Fibroblast of mammary gland (primary cell): ENCODE measurements around the gene TMIGD2.
"Not testable (repeated sequence)": the region's sequence is repeated elsewhere in the genome, so short reads cannot be mapped to it uniquely, and the experiment has no call there.

ENCODE experiments used
- DNase-seq: peaks from one replicate; pipeline ENCODE4 v3.0.0-alpha.2; 2010; ENCODE audit warnings: low read depth
- H3K4me3 ChIP-seq: 2 replicates; pipeline ENCODE4 v1.5.1; 2011; ENCODE audit warnings: low read depth, mild to moderate bottlenecking, low read length, moderate library complexity; ENCODE audit not compliant: control insufficient read depth
- CTCF ChIP-seq: conservative IDR thresholded peaks from 2 replicates; pipeline ENCODE4 v1.5.1; 2011; ENCODE audit warnings: low read depth, low read length, inconsistent platforms; ENCODE audit not compliant: control insufficient read depth, insufficient read depth

Gene TMIGD2, protein sequence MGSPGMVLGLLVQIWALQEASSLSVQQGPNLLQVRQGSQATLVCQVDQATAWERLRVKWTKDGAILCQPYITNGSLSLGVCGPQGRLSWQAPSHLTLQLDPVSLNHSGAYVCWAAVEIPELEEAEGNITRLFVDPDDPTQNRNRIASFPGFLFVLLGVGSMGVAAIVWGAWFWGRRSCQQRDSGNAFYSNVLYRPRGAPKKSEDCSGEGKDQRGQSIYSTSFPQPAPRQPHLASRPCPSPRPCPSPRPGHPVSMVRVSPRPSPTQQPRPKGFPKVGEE

DNA sequence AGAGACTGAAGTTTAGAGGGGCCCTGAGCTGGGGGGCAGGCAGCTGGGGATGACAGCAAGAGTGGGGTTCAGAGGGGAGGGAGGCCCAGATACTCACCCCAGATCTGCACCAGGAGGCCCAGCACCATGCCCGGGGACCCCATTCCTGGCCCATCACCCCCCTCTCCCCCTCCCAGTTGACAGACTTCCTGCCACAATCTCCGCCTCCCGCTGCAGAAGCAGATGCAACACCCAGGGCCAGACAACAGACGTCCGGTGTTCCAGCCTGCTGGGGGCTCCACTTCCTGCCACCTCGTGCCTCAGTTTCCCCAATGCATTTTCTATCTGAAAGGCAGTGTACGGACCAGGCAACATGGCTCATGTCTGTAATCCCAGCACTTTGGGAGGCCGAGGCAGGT is at the start of gene TMIGD2:
TSS of gene TMIGD2 (minus strand) at position 147 of the 398 bp plus-strand sequence. CDS start at position 143, 4 bp downstream.
- DNase-seq, result no peak
- no peak for TF ChIP-seq CTCF
- no peak within 1 kb of the TSS for H3K4me3 ChIP-seq

- TF ChIP-seq CTCF, result no peak
Measured at GRCh38 chr19:4350726-4351125, 48.5 kb upstream of the TMIGD2 start.

GRCh38 chr19:4350111-4350510 is 47.9 kb upstream of the TMIGD2 start:
- H3K4me3 ChIP-seq, result no peak overlapping the region
- no peak for DNase-seq
- TF ChIP-seq CTCF, result no peak

More at GRCh38 chr19:4350726-4351125, 48.5 kb upstream of the TMIGD2 start:
- no peak for DNase-seq
- H3K4me3 ChIP-seq, result no peak overlapping the region

DNA sequence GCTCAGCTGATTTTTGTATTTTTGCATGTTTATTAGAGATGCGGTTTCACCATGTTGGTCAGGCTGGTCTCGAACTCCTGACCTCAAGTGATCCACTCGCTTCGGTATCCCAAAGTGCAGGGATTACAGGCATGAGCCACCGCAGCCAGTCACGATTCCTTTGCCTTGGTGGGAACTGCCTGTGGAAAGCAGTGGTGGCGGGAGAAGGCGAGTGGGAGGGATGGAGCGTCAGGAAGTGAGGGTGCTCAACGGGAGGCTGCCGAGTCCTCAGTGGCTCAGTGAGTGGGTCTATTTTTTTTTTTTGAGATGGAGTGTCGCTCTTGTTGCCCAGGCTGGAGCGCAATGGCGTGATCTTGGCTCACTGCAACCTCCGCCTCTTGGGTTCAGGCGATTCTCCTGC is 47.0 kb upstream of the TMIGD2 start:
- not testable (repeated sequence) for H3K4me3 ChIP-seq, DNase-seq

- TF ChIP-seq CTCF, result no peak
- no peak for DNase-seq
- no peak overlapping the region for H3K4me3 ChIP-seq
Measured at GRCh38 chr19:4347521-4347920, 45.3 kb upstream of the TMIGD2 start.

- H3K4me3 ChIP-seq, result no peak overlapping the region
- DNase-seq, result no peak
- no peak for TF ChIP-seq CTCF
Measured at GRCh38 chr19:4346020-4346383, 43.8 kb upstream of the TMIGD2 start.

DNA sequence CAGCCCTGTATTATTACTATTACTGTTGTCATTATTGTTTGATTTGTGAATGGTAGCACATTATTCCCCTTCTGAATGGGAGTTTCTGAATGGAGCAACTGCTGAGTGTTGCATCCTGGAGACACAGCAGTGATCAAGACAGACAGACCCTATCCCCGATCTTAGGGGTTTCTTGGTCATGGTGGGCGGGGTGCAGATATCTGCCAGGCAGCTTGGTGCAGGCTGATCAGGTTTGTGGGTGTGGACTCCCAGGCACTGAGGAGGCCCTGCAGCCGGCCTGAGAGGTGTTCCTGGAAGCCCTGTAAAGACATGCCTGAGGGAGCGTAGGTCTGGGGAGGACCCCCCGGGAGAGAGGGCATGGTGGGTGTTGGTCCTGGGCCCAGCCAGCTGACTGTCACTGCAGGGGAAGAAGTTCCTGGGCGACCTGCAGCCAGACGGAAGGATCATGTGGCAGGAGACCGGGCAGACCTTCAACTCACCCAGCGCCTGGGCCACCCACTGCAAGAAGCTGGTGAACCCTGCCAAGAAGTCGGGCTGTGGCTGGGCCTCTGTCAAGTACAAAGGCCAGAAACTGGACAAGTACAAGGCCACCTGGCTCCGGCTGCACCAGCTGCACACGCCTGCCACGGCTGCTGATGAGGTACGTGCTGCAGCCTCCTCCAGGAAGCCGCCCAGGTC is 43.3 kb upstream of the TMIGD2 start:
- TF ChIP-seq CTCF, result no peak
- no peak for DNase-seq
- H3K4me3 ChIP-seq, result no peak overlapping the region
